SK-N-SH treated with all-trans-retinoic acid at 6 μM for 48 hours (cell line): Measurements from ENCODE around the gene DCLK2.

ENCODE experiments used
- ATAC-seq: fragments of 200-7000 bp; cut with Tn5 transposase; 3 replicates; pipeline ENCODE4 v1.9.1; 2020; ENCODE audit warnings: mild to moderate bottlenecking, moderate library complexity
- ARNTL ChIP-seq: fragments of 450-650 bp; formaldehyde crosslinking; IDR thresholded peaks from 2 replicates; pipeline ENCODE4 v1.5.0; 2020; ENCODE audit warnings: low read depth, mild to moderate bottlenecking, moderate library complexity, borderline replicate concordance
- BACH2 ChIP-seq: fragments of 250-450 bp; sonication (Bioruptor Pico); IDR thresholded peaks from 2 replicates; pipeline ENCODE4 v1.9.0; 2021; ENCODE audit warnings: mild to moderate bottlenecking, borderline replicate concordance
- GLIS3 ChIP-seq: fragments of 250-450 bp; sonication (Bioruptor Pico); IDR thresholded peaks from 2 replicates; pipeline ENCODE4 v1.5.0; 2020; ENCODE audit warnings: mild to moderate bottlenecking, moderate library complexity
- ISL1 ChIP-seq: fragments of 250-450 bp; sonication (Bioruptor Pico); IDR thresholded peaks from 2 replicates; pipeline ENCODE4 v2.1.2; 2022; ENCODE audit warnings: mild to moderate bottlenecking, moderate library complexity
- OSR1 ChIP-seq: fragments of 250-450 bp; sonication (Bioruptor Pico); IDR thresholded peaks from 2 replicates; pipeline ENCODE4 v1.8.0; 2022; ENCODE audit warnings: moderate library complexity, mild to moderate bottlenecking, inconsistent platforms
- PPARA ChIP-seq: fragments of 250-450 bp; sonication (Bioruptor Pico); IDR thresholded peaks from 2 replicates; pipeline ENCODE4 v1.5.0; 2020; ENCODE audit warnings: mild to moderate bottlenecking, borderline replicate concordance
- RARB ChIP-seq: fragments of 250-450 bp; sonication (Bioruptor Pico); IDR thresholded peaks from 2 replicates; pipeline ENCODE4 v1.8.0; 2021; ENCODE audit warnings: mild to moderate bottlenecking, moderate library complexity
- SNAI2 ChIP-seq: fragments of 250-450 bp; sonication (Bioruptor Pico); IDR thresholded peaks from 2 replicates; pipeline ENCODE4 v1.5.0; 2020; ENCODE audit warnings: mild to moderate bottlenecking, moderate library complexity
- TOX ChIP-seq: fragments of 250-450 bp; sonication (Bioruptor Pico); IDR thresholded peaks from 2 replicates; pipeline ENCODE4 v1.8.0; 2021; ENCODE audit warnings: mild to moderate bottlenecking, moderate library complexity, borderline replicate concordance
- ZC3H10 ChIP-seq: fragments of 250-450 bp; sonication (Bioruptor Pico); IDR thresholded peaks from 2 replicates; pipeline ENCODE4 v1.5.1; 2021; ENCODE audit warnings: mild to moderate bottlenecking, moderate library complexity
- ZFP3 ChIP-seq: fragments of 250-450 bp; sonication (Bioruptor Pico); IDR thresholded peaks from 2 replicates; pipeline ENCODE4 v1.5.0; 2020; ENCODE audit warnings: mild to moderate bottlenecking, moderate library complexity
- ZNF565 ChIP-seq: fragments of 450-650 bp; formaldehyde crosslinking; conservative IDR thresholded peaks from 2 replicates; pipeline ENCODE4 v1.5.0; 2020; ENCODE audit warnings: low read depth, mild to moderate bottlenecking, moderate library complexity
- ZNF70 ChIP-seq: fragments of 450-650 bp; formaldehyde crosslinking; IDR thresholded peaks from 2 replicates; pipeline ENCODE4 v1.5.0; 2020; ENCODE audit warnings: mild to moderate bottlenecking, moderate library complexity
- TF ChIP-seq, protein P1 (sequence below): fragments of 250-450 bp; sonication (Bioruptor Pico); IDR thresholded peaks from 2 replicates; pipeline ENCODE4 v1.5.1; 2021; ENCODE audit warnings: mild to moderate bottlenecking, moderate library complexity
- TF ChIP-seq, protein P2 (sequence below): fragments of 250-450 bp; sonication (Bioruptor Pico); IDR thresholded peaks from 2 replicates; pipeline ENCODE4 v1.8.0; 2021; ENCODE audit warnings: low read depth, mild to moderate bottlenecking, moderate library complexity, borderline replicate concordance
- TF ChIP-seq, protein P3 (sequence below): fragments of 250-450 bp; sonication (Bioruptor Pico); IDR thresholded peaks from 2 replicates; pipeline ENCODE4 v1.5.1; 2020; ENCODE audit warnings: low read depth, mild to moderate bottlenecking, moderate library complexity
- TF ChIP-seq, protein P4 (sequence below): fragments of 250-450 bp; sonication (Bioruptor Pico); IDR thresholded peaks from 2 replicates; pipeline ENCODE4 v1.8.0; 2020; ENCODE audit warnings: mild to moderate bottlenecking, moderate library complexity, borderline replicate concordance

Gene DCLK2

DNA sequence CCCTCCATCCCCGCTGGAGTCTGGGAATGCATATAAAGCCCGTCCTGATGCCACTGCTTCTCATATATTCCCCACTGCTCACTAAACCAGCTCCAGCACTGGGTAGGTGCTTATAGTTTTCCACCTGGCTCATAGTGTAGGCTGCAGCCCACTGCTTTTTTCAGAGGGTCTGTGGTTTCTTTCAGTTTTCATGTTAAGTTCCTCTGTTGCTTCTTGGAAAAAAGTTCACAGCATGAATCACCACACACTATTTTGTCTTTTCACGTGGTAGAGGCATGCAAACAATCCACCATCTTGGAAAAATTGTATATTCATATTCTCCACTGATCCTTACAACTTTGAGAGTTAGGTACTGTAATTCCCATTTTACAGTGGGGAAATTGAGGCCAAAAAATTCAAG is 39.4 kb downstream of the DCLK2 start (continued):
- TF ChIP-seq, protein P1, sequence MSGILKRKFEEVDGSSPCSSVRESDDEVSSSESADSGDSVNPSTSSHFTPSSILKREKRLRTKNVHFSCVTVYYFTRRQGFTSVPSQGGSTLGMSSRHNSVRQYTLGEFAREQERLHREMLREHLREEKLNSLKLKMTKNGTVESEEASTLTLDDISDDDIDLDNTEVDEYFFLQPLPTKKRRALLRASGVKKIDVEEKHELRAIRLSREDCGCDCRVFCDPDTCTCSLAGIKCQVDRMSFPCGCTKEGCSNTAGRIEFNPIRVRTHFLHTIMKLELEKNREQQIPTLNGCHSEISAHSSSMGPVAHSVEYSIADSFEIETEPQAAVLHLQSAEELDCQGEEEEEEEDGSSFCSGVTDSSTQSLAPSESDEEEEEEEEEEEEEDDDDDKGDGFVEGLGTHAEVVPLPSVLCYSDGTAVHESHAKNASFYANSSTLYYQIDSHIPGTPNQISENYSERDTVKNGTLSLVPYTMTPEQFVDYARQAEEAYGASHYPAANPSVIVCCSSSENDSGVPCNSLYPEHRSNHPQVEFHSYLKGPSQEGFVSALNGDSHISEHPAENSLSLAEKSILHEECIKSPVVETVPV, result no peak
- TF ChIP-seq OSR1 (CRISPR knock-in tag) (no peak), ARNTL (CRISPR knock-in tag) (no peak), ZC3H10 (no peak), SNAI2 (no peak)
- TF ChIP-seq, protein P2, sequence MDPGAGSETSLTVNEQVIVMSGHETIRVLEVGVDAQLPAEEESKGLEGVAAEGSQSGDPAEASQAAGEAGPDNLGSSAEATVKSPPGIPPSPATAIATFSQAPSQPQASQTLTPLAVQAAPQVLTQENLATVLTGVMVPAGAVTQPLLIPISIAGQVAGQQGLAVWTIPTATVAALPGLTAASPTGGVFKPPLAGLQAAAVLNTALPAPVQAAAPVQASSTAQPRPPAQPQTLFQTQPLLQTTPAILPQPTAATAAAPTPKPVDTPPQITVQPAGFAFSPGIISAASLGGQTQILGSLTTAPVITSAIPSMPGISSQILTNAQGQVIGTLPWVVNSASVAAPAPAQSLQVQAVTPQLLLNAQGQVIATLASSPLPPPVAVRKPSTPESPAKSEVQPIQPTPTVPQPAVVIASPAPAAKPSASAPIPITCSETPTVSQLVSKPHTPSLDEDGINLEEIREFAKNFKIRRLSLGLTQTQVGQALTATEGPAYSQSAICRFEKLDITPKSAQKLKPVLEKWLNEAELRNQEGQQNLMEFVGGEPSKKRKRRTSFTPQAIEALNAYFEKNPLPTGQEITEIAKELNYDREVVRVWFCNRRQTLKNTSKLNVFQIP (CRISPR knock-in tag), result no peak

DNA sequence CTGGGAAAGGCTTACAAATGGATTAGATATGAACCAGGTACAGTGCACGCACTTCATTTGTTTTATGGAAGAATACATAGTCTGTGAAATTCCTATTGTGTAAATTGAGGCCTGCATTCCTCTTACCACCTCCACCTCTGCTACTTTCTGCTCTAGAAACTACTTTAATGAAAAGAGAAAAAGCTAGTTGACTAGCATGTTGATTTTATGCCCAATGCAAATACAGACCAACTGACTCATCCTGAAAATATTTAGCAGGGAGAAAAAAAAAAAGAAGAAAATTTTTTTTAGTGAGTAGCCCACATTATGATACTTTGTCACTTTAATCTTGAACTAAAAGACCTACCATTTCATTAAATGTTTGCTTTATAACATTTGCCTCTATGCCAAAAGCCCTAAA is 41.2 kb downstream of the DCLK2 start:
- ATAC-seq, result peak; percentile 27
- TF ChIP-seq ISL1 (CRISPR knock-in tag) (peak; percentile 72), OSR1 (CRISPR knock-in tag) (no peak)

DNA sequence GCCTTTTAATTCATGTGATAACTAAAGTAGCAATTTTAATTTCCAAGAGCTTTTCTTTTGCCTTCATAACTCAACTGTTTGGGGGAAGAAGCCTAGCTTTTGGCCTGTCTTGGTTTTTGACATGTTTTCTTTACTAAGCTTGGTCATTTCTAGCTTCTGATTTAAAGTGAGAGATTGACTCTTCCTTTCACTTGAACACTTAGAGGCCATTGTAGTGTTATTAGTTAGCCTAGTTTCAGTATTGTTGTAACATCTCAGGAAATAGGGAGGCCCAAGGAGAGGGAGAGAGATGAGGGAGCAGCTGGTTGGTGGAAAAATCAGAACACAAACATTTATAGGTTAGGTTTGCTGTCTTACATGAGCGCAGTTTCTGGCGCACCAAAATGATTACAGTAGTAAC is 44.8 kb downstream of the DCLK2 start:
- no peak for ATAC-seq
- no peak for TF ChIP-seq ARNTL (CRISPR knock-in tag)
- TF ChIP-seq OSR1 (CRISPR knock-in tag), result no peak
- TF ChIP-seq PPARA (CRISPR knock-in tag), result no peak
- TF ChIP-seq, protein P3, sequence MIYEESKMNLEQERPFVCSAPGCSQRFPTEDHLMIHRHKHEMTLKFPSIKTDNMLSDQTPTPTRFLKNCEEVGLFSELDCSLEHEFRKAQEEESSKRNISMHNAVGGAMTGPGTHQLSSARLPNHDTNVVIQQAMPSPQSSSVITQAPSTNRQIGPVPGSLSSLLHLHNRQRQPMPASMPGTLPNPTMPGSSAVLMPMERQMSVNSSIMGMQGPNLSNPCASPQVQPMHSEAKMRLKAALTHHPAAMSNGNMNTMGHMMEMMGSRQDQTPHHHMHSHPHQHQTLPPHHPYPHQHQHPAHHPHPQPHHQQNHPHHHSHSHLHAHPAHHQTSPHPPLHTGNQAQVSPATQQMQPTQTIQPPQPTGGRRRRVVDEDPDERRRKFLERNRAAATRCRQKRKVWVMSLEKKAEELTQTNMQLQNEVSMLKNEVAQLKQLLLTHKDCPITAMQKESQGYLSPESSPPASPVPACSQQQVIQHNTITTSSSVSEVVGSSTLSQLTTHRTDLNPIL, result no peak
- no peak for TF ChIP-seq GLIS3
- TF ChIP-seq, protein P4, sequence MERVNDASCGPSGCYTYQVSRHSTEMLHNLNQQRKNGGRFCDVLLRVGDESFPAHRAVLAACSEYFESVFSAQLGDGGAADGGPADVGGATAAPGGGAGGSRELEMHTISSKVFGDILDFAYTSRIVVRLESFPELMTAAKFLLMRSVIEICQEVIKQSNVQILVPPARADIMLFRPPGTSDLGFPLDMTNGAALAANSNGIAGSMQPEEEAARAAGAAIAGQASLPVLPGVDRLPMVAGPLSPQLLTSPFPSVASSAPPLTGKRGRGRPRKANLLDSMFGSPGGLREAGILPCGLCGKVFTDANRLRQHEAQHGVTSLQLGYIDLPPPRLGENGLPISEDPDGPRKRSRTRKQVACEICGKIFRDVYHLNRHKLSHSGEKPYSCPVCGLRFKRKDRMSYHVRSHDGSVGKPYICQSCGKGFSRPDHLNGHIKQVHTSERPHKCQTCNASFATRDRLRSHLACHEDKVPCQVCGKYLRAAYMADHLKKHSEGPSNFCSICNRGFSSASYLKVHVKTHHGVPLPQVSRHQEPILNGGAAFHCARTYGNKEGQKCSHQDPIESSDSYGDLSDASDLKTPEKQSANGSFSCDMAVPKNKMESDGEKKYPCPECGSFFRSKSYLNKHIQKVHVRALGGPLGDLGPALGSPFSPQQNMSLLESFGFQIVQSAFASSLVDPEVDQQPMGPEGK (CRISPR knock-in tag), result no peak
- TF ChIP-seq, protein P2 (CRISPR knock-in tag), result no peak
- TF ChIP-seq BACH2 (CRISPR knock-in tag), result no peak
- no peak for TF ChIP-seq RARB (CRISPR knock-in tag)
- no peak for TF ChIP-seq ZC3H10
- no peak for TF ChIP-seq TOX (CRISPR knock-in tag)
- TF ChIP-seq ZFP3 (CRISPR knock-in tag), result no peak
- no peak for TF ChIP-seq SNAI2
- no peak for TF ChIP-seq ZNF70 (CRISPR knock-in tag)
- no peak for TF ChIP-seq ZNF565
- TF ChIP-seq, all 23 proteins: peak for 0

DNA sequence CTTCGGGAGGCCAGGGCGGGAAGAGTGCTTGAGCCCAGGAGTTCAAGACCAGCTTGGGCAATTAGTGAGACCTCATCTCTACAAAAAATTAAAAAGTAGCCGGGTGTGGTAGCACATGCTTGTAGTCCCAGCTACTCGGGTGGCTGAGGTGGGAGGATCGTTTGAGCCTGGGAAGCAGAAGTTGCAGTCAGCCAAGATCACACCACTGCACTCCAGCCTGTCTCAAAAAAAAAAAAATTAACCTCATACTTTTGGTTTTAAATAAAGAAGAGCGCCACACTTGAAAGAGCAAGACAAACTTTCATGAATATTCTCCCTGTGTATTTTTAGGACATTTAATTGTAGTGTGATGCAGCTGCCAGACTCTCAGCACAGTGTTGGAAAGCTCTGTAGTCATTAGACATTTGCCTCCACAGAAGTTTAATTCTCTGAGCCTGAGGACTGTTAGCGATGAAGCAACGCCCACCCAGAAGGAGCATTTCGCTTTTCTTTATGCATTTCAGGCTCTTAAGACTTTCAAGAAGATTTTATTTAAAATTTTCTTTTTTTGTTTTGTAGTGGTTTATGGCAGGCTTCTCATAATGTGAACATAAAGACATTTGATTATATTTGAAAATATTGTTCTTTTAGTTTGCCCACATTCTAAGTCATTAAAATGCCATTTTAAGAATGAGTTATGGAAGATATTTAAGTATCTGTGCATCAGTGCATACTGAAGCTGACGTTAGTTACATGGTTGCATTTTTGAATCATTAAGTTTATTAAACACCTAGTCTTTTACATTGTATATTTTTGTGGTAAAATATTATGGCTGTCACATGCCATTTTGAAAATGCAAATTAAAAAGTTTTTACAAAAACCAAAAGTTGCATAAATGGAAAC is 45.8 kb downstream of the DCLK2 start:
- no peak for ATAC-seq

More for the DNA sequence above, 45.8 kb downstream of the DCLK2 start:
- no peak for TF ChIP-seq ZNF565
